Transverse colon (tissue), 4 donors: ENCODE measurements around the gene RPRD1A.
"Not testable (repeated sequence)": the region's sequence is repeated elsewhere in the genome, so short reads cannot be mapped to it uniquely, and the experiment has no call there.

Experiments
- POLR2A ChIP-seq: fragments of 450-650 bp; IDR thresholded peaks from one replicate; pipeline ENCODE4 v1.6.1; 2016; ENCODE audit warnings: antibody characterized with exemption, mild to moderate bottlenecking, moderate library complexity
- POLR2AphosphoS5 ChIP-seq, 3 donors: sonication (generic); formaldehyde crosslinking; IDR thresholded peaks; one replicate each; pipeline ENCODE4 v1.6.1; 2016; ENCODE audit warnings: antibody characterized with exemption in 3 of 3
- TF ChIP-seq, protein P1 (sequence below), 5 experiments: fragments of 200-600 bp in 3 of 5; fragments of 450-650 bp in 2 of 5; sonication (generic) in 3 of 5; IDR thresholded peaks; 1 replicate in 2 of 5; 2 replicates in 3 of 5; pipeline ENCODE4 v1.5.1; 2016 to 2017; ENCODE audit warnings: antibody characterized with exemption in 5 of 5, inconsistent platforms in 3 of 5, mild to moderate bottlenecking in 2 of 5, moderate library complexity in 1 of 5

- not testable (repeated sequence) for TF ChIP-seq POLR2AphosphoS5 (IDR thresholded peaks at IDR 0.05); POLR2A
- TF ChIP-seq, protein P1, sequence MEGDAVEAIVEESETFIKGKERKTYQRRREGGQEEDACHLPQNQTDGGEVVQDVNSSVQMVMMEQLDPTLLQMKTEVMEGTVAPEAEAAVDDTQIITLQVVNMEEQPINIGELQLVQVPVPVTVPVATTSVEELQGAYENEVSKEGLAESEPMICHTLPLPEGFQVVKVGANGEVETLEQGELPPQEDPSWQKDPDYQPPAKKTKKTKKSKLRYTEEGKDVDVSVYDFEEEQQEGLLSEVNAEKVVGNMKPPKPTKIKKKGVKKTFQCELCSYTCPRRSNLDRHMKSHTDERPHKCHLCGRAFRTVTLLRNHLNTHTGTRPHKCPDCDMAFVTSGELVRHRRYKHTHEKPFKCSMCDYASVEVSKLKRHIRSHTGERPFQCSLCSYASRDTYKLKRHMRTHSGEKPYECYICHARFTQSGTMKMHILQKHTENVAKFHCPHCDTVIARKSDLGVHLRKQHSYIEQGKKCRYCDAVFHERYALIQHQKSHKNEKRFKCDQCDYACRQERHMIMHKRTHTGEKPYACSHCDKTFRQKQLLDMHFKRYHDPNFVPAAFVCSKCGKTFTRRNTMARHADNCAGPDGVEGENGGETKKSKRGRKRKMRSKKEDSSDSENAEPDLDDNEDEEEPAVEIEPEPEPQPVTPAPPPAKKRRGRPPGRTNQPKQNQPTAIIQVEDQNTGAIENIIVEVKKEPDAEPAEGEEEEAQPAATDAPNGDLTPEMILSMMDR (IDR thresholded peaks at IDR 0.05) = not testable (repeated sequence)
Observed at GRCh38 chr18:36081118-36081517, 13.8 kb upstream of the RPRD1A start.
